SU-DHL-6 (cell line): Measurements from ENCODE around the gene HNRNPD.

ENCODE experiments used
- EZH2phosphoT487 ChIP-seq: fragments of 200-600 bp; sonication (generic), shearing (Covaris generic); conservative IDR thresholded peaks from 2 replicates; pipeline ENCODE4 v1.6.1; 2018; ENCODE audit warnings: mild to moderate bottlenecking, antibody characterized with exemption, low read length, moderate library complexity, mixed read lengths
- TF ChIP-seq, protein P1 (sequence below): fragments of 200-600 bp; sonication (generic); IDR thresholded peaks from one replicate; pipeline ENCODE4 v1.5.1; 2017; ENCODE audit warnings: antibody characterized with exemption, mild to moderate bottlenecking, low read length, moderate library complexity; ENCODE audit not compliant: insufficient read depth, poor library complexity, severe bottlenecking

DNA sequence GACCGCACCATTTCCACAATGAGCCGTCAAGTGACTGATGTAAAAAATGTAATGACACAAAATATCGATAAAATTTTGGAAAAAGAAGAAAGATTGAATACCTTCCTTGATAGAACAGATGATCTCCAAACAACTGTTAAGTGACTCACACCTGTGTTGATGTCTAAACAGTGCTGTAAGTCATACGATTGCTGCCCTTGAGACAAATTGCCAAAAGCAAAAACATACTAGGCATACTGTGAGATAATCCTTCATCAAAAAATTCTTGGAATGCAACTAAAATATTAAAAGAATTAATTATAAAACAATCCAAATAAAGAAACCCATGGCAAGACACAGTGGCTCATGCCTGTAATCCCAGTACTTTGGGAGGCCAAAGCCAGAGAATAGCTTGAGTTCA lies 53.4 kb downstream of the HNRNPD start:
- TF ChIP-seq, protein P1, sequence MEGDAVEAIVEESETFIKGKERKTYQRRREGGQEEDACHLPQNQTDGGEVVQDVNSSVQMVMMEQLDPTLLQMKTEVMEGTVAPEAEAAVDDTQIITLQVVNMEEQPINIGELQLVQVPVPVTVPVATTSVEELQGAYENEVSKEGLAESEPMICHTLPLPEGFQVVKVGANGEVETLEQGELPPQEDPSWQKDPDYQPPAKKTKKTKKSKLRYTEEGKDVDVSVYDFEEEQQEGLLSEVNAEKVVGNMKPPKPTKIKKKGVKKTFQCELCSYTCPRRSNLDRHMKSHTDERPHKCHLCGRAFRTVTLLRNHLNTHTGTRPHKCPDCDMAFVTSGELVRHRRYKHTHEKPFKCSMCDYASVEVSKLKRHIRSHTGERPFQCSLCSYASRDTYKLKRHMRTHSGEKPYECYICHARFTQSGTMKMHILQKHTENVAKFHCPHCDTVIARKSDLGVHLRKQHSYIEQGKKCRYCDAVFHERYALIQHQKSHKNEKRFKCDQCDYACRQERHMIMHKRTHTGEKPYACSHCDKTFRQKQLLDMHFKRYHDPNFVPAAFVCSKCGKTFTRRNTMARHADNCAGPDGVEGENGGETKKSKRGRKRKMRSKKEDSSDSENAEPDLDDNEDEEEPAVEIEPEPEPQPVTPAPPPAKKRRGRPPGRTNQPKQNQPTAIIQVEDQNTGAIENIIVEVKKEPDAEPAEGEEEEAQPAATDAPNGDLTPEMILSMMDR = no peak
- TF ChIP-seq EZH2phosphoT487 = no peak
